ENCODE data around the gene ELK4. TPM values are rescaled to one million over a fixed set of nuclear protein-coding genes. Genes with fewer than 3 reads are reported as not detected.

The ELK4 gene
- polyA plus RNA-seq, 1 donor (not counting 4 experiments of a cell fraction or from before 2014, with no cell fraction given) = 8.6 TPM

DNA sequence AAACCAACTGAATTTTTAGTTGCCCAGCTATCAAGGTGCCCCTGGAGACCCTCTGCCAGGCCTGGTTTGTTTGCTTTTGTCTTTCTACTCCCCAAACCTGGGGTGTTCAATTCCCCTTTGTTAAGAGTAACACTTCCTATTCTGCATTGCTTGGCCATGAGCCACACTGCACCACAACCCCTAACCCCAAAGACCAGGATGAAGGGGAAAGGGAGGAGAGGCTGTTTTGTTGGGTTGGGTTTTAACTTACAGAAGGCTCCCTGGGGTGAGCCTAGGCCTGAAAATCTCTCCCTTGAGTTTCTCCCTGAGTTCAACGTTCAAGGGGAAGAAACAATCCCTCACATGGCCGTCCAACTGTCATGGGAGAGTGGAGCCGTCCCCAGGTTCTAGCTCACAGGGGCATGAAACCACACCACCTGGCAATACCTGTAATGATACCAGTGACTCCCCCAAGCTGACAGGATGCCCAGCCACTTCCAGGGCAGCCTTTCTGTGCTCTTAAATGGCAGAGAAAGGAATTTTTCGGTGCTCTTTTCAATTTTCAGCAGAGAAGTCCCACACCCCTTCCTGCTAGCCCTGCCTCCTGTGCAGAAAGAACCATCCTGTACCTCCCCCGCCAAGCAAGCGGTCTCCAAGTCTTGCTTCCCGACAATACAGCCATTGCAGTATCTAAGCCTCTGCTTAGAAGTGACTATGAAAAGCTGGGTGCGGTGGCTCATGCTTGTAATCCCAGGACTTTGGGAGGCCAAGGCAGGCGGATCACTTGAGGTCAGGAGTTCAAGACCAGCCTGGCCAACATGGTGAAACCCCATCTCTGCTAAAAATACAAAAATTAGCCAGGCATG lies 33.6 kb upstream of the ELK4 start:
- dilution Hi-C loops (cut with MboI; ENCODE audit: extremely low pct_ligation_motif_present, low sequenced_read_pairs) = no loop called here
- FAIRE-seq (no peak), DNase-seq (ENCODE audit: low read depth, low spot score) (no peak)
- peak overlapping the region; percentile 80 for H3K4me2 ChIP-seq (ENCODE audit: control insufficient read depth, extremely low read depth, insufficient read depth, low read depth, low read length)
- no peaks in the 10 kb centered on the region for H3K79me2 ChIP-seq (ENCODE audit: control insufficient read depth, insufficient read depth, low read length)
- H3K9me1 ChIP-seq (ENCODE audit: control insufficient read depth, extremely low read depth, insufficient read depth, low read length) = peaks cover 4% of the 10 kb centered on the region
- H4K20me1 ChIP-seq (ENCODE audit: control insufficient read depth, extremely low read depth, insufficient read depth, low read length) = no peaks in the 10 kb centered on the region
- no peak overlapping the region for H3K9ac ChIP-seq (ENCODE audit: control insufficient read depth, extremely low read depth, insufficient read depth, low read length)
- H3K4me1 ChIP-seq (ENCODE audit: control insufficient read depth, extremely low read depth, insufficient read depth, low read length) = peaks cover 36% of the 10 kb centered on the region
- H2AFZ ChIP-seq (ENCODE audit: control insufficient read depth, low read length) = no peak overlapping the region
- TF ChIP-seq EZH2 (IDR thresholded peaks at IDR 0.05; ENCODE audit: low read length) = no peak
- TF ChIP-seq, protein P1, sequence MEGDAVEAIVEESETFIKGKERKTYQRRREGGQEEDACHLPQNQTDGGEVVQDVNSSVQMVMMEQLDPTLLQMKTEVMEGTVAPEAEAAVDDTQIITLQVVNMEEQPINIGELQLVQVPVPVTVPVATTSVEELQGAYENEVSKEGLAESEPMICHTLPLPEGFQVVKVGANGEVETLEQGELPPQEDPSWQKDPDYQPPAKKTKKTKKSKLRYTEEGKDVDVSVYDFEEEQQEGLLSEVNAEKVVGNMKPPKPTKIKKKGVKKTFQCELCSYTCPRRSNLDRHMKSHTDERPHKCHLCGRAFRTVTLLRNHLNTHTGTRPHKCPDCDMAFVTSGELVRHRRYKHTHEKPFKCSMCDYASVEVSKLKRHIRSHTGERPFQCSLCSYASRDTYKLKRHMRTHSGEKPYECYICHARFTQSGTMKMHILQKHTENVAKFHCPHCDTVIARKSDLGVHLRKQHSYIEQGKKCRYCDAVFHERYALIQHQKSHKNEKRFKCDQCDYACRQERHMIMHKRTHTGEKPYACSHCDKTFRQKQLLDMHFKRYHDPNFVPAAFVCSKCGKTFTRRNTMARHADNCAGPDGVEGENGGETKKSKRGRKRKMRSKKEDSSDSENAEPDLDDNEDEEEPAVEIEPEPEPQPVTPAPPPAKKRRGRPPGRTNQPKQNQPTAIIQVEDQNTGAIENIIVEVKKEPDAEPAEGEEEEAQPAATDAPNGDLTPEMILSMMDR (optimal IDR thresholded peaks at IDR 0.05 in 1 of 3, IDR thresholded peaks at IDR 0.05 in 1 of 3, conservative IDR thresholded peaks at IDR 0.05 in 1 of 3; ENCODE audit: extremely low read depth in 1 of 3, insufficient read depth in 2 of 3, low read length in 3 of 3) = no peak
- H3K27me3 ChIP-seq (ENCODE audit: control insufficient read depth, extremely low read depth, insufficient read depth, low read length) = no peaks in the 10 kb centered on the region
- no peak overlapping the region for H3K4me3 ChIP-seq (ENCODE audit: control insufficient read depth in 2 of 3, extremely low read depth in 1 of 3, insufficient read depth in 2 of 3, low read depth in 1 of 3, low read length in 3 of 3)
- H3K36me3 ChIP-seq (ENCODE audit: control insufficient read depth in 2 of 2, extremely low read depth in 1 of 2, insufficient read depth in 2 of 2, low read length in 2 of 2) = no peaks in the 10 kb centered on the region
- H3K9me3 ChIP-seq (ENCODE audit: control insufficient read depth, low read depth, low read length) = no peaks in the 10 kb centered on the region
- no peak overlapping the region for H3K27ac ChIP-seq (ENCODE audit: control insufficient read depth, insufficient read depth, low read length)

GRCh38 chr1:205664399-205665017 lies 32.7 kb upstream of the ELK4 start:
- peak overlapping the region; percentile 80 for H3K4me2 ChIP-seq (ENCODE audit: control insufficient read depth, extremely low read depth, insufficient read depth, low read depth, low read length)

More at GRCh38 chr1:205664399-205665017, 32.7 kb upstream of the ELK4 start:
- Histone ChIP-seq H3K4me1 (ENCODE audit: control insufficient read depth, extremely low read depth, insufficient read depth, low read length) (peaks cover 36% of the 10 kb centered on the region), H3K36me3 (ENCODE audit: control insufficient read depth in 2 of 2, extremely low read depth in 1 of 2, insufficient read depth in 2 of 2, low read length in 2 of 2) (no peaks in the 10 kb centered on the region), H3K9me3 (ENCODE audit: control insufficient read depth, low read depth, low read length) (no peaks in the 10 kb centered on the region), H3K27ac (ENCODE audit: control insufficient read depth, insufficient read depth, low read length) (no peak overlapping the region), H3K27me3 (ENCODE audit: control insufficient read depth, extremely low read depth, insufficient read depth, low read length) (no peaks in the 10 kb centered on the region), H3K9me1 (ENCODE audit: control insufficient read depth, extremely low read depth, insufficient read depth, low read length) (peaks cover 4% of the 10 kb centered on the region), H3K79me2 (ENCODE audit: control insufficient read depth, insufficient read depth, low read length) (no peaks in the 10 kb centered on the region), H4K20me1 (ENCODE audit: control insufficient read depth, extremely low read depth, insufficient read depth, low read length) (no peaks in the 10 kb centered on the region), H3K4me3 (ENCODE audit: control insufficient read depth in 2 of 3, extremely low read depth in 1 of 3, insufficient read depth in 2 of 3, low read depth in 1 of 3, low read length in 3 of 3) (peak overlapping the region in 2 of 3 experiments; percentile 30 to 41), H3K9ac (ENCODE audit: control insufficient read depth, extremely low read depth, insufficient read depth, low read length) (no peak overlapping the region), H2AFZ (ENCODE audit: control insufficient read depth, low read length) (peak overlapping the region; percentile 39)
- DNase-seq (ENCODE audit: low read depth, low spot score) (no peak), FAIRE-seq (peak; percentile 94)
- TF ChIP-seq, protein P1 (optimal IDR thresholded peaks at IDR 0.05 in 1 of 3, IDR thresholded peaks at IDR 0.05 in 1 of 3, conservative IDR thresholded peaks at IDR 0.05 in 1 of 3; ENCODE audit: extremely low read depth in 1 of 3, insufficient read depth in 2 of 3, low read length in 3 of 3) = no peak
- TF ChIP-seq EZH2 (IDR thresholded peaks at IDR 0.05; ENCODE audit: low read length) = no peak
- dilution Hi-C loops (cut with MboI; ENCODE audit: extremely low pct_ligation_motif_present, low sequenced_read_pairs) = no loop called here
